GM18909 (cell line): ENCODE data around the gene CAMK4.

Experiments
- ATAC-seq: cut with Tn5 transposase; IDR thresholded peaks from one replicate; pipeline ENCODE4 v1.9.1; 2021; ENCODE audit warnings: mild to moderate bottlenecking; ENCODE audit not compliant: unreplicated experiment, poor library complexity

Gene CAMK4

GRCh38 chr5:111512375-111513130 lies 288.4 kb downstream of the CAMK4 start, which contains the start of gene STARD4:
Gene STARD4 (minus strand): TSS chr5:111512535. CDS start chr5:111507433, 5,102 bp downstream.
- ATAC-seq, result peak; percentile 92

- ATAC-seq, result no peak
Observed at GRCh38 chr5:111513131-111513520, 288.9 kb downstream of the CAMK4 start.

- ATAC-seq, result no peak
Observed at GRCh38 chr5:111514087-111514486, 289.9 kb downstream of the CAMK4 start.

GRCh38 chr5:111517853-111518501 lies 293.8 kb downstream of the CAMK4 start:
- ATAC-seq, result no peak

GRCh38 chr5:111518777-111519176 lies 294.6 kb downstream of the CAMK4 start:
- no peak for ATAC-seq

DNA sequence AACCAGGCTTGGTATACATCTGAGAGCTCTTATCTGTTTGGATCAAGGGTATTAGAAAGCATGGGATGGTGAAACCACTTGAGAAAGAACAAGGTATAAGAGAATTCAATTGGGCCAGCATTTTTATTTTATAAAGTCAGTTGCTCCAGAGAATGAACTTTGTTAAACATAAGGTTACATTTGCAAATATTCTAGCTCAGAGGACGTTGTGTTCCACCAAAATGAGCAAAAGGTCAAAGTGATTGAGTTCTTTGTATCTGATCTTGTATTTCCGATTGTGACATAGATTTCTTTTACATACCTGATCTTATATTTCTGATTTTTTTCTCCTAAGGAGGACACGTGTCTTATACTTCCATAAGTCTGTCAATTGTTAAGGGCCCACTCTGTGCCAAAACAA lies 296.7 kb downstream of the CAMK4 start:
- ATAC-seq, result no peak

DNA sequence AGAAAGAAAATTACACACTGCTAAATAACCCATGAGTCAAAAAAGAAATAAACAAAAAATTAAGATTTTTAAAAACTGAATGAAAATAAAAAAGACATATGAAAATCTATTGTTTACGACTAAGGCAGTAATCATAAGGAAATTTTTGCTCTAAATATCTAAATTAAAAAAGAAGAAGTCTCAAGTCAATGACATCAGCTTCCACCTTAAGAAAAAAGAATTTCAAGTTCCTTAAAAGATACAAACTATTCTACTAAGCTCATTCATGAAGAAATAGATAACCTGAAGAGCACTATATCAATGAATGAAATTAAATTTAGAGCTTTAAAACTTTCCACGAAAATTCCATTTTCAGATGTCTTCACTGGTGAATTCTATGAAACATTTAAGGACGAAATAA lies 303.9 kb downstream of the CAMK4 start:
- no peak for ATAC-seq

DNA sequence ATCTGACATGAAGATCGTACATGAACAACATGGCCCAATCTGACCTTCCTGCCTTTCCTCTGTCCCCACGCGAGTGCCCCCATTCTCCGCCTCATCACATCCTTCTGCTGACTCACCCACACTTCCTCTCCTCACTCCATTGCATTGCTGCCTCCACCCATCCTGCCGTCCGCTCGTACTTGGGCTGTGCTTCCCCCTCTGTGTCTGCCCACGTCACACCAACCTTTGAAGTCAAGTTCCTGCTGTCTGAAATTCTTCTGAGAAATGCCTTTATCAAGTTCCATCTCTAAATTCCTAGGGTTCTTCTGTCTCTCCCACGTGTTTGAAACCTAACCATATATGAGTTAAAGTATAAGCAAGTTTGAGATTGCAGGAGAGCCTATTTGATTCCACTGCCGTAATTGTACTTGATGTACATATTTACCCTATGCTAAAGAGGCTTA lies 306.1 kb downstream of the CAMK4 start:
- peak; percentile 96 for ATAC-seq

GRCh38 chr5:111532886-111533582 lies 308.9 kb downstream of the CAMK4 start:
- no peak for ATAC-seq

GRCh38 chr5:111535879-111536549 lies 311.8 kb downstream of the CAMK4 start:
- ATAC-seq, result no peak

GRCh38 chr5:111537141-111538024 lies 313.2 kb downstream of the CAMK4 start:
- no peak for ATAC-seq
